HG03469 (cell line): ENCODE measurements around the gene ACSF2.

Source experiments
- ATAC-seq: cut with Tn5 transposase; IDR thresholded peaks from one replicate; pipeline ENCODE4 v1.9.1; 2021; ENCODE audit warnings: mild to moderate bottlenecking, moderate library complexity, moderate number of reproducible peaks; ENCODE audit not compliant: unreplicated experiment

ACSF2 gene

GRCh38 chr17:50495217-50495823 lies 69.3 kb downstream of the ACSF2 start:
- no peak for ATAC-seq

- no peak for ATAC-seq
These were observed 69.9 kb downstream of the ACSF2 start for GRCh38 chr17:50495918-50496317.

- ATAC-seq = no peak
These were observed 72.2 kb downstream of the ACSF2 start for GRCh38 chr17:50498021-50498874.

GRCh38 chr17:50499270-50499669 lies 73.3 kb downstream of the ACSF2 start:
- ATAC-seq = no peak

GRCh38 chr17:50499721-50500120 lies 73.7 kb downstream of the ACSF2 start:
- no peak for ATAC-seq

GRCh38 chr17:50501054-50501453 lies 75.0 kb downstream of the ACSF2 start:
- no peak for ATAC-seq

- ATAC-seq = no peak
These were observed 76.4 kb downstream of the ACSF2 start for GRCh38 chr17:50502301-50502990.

- no peak for ATAC-seq
These were observed 79.6 kb downstream of the ACSF2 start for GRCh38 chr17:50505591-50506130.

- ATAC-seq = no peak
These were observed 80.3 kb downstream of the ACSF2 start for GRCh38 chr17:50506298-50506697.

- peak; percentile 43 for ATAC-seq
These were observed 82.0 kb downstream of the ACSF2 start, which contains the start of gene MYCBPAP for GRCh38 chr17:50507871-50508572. TSS of gene MYCBPAP (plus strand) at chr17:50508439. CDS start at chr17:50508675, 236 bp downstream.

- no peak for ATAC-seq
These were observed 82.8 kb downstream of the ACSF2 start for GRCh38 chr17:50508573-50509460.

GRCh38 chr17:50511058-50511457 lies 85.0 kb downstream of the ACSF2 start:
- peak; percentile 64 for ATAC-seq

- ATAC-seq = no peak
These were observed 87.5 kb downstream of the ACSF2 start for GRCh38 chr17:50513495-50513894.

GRCh38 chr17:50514388-50514787 lies 88.4 kb downstream of the ACSF2 start:
- ATAC-seq = no peak

- ATAC-seq = no peak
These were observed 89.1 kb downstream of the ACSF2 start for GRCh38 chr17:50514936-50515702.

GRCh38 chr17:50517011-50517410 lies 91.0 kb downstream of the ACSF2 start:
- ATAC-seq = no peak

- ATAC-seq = no peak
These were observed 91.7 kb downstream of the ACSF2 start for GRCh38 chr17:50517504-50518383.
